NCI-H460 (cell line): ENCODE data around the gene DUSP8. TPM values are rescaled to one million over a fixed set of nuclear protein-coding genes. Genes with fewer than 3 reads are reported as not detected.

Source experiments
- DNase-seq: peaks from one replicate; pipeline ENCODE4 v3.0.0-alpha.2; 2016; ENCODE audit warnings: low read depth; ENCODE audit errors: extremely low read depth
- total RNA-seq: library from RNA; depleted of rRNA; stranded (reverse); fragments of >200 nt; shearing (Covaris generic); gene quantifications from 2 replicates; pipeline ENCODE4 v1.2.3, GENCODE V29; 2014

Gene DUSP8
- total RNA-seq, 1 experiment from 2014 or later = 3.1 TPM

- DNase-seq = no peak
Measured at GRCh38 chr11:1534682-1535081, 37.4 kb downstream of the DUSP8 start.

DNA sequence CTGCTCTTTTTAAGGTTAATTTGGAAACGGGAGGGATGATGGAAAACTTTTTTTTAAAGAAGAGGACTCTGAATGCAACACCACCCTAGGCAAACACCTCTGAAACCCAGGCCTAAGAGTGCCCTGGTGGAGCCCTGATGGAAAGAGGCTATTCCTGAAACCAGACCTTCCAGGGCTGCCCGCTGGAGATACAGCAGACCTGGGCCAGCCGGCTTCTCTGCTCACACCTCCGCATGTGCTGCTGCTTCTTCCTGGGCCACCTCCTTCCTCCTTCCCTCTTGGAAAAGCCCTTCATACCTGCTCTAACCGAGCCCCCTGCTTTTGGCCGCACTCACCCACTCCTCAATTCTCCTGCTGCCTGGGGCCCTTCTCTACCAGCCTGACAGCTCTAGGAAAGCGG, 37.9 kb downstream of the DUSP8 start:
- DNase-seq = no peak

DNA sequence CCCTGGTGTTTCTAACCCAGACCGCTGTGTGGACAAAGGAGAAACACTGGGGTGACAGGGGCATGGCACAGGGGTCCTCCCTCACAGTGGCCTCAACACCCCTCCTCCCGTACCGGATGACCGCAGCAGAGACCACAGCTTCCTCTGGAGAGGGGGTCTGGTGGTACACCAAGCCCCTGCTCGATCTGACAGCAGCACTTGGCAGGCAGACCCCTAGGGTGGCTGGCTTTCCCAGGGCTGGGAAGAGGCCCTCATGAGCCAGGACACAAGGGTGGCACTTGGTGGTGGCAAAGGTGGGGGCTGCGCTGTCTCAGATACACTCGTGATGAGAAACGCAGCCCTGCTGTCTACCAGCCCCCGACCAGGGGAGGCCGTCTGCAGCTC, 38.7 kb downstream of the DUSP8 start:
- DNase-seq = no peak

GRCh38 chr11:1532606-1533341, 39.3 kb downstream of the DUSP8 start:
- DNase-seq = no peak

- DNase-seq = no peak
Measured at GRCh38 chr11:1532014-1532586, 40.0 kb downstream of the DUSP8 start.

DNA sequence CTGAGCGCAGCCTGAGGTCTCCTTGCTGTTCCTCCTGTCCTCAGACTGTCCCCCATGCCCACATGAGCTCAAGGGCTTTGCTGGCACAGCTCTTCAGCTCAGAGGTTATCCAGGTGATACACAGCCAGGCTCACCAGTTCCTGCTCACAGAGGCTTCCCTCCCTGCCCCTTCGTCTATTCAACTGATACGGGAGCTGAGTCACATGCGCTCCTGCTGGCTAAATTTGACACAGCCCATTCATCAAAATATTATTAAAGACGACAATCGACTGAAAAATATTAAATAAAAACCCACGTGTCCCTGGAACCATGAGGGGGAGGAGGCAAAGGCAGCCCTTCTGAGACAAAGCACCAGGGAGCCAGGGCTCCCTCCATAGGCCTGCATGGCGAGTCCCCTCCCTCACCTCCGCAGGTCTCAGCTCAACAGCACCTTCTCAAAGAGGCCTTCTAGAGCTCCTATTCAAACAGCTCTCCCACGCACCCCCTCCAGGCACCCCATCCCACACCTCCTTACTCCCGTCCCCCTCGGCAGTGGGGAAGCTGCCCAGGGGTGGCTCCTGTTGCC, 40.5 kb downstream of the DUSP8 start:
- no peak for DNase-seq

- no peak for DNase-seq
Measured at GRCh38 chr11:1530686-1531448, 41.2 kb downstream of the DUSP8 start.

GRCh38 chr11:1529774-1530173, 42.3 kb downstream of the DUSP8 start:
- no peak for DNase-seq

- DNase-seq = no peak
Measured at GRCh38 chr11:1529286-1529685, 42.8 kb downstream of the DUSP8 start.

DNA sequence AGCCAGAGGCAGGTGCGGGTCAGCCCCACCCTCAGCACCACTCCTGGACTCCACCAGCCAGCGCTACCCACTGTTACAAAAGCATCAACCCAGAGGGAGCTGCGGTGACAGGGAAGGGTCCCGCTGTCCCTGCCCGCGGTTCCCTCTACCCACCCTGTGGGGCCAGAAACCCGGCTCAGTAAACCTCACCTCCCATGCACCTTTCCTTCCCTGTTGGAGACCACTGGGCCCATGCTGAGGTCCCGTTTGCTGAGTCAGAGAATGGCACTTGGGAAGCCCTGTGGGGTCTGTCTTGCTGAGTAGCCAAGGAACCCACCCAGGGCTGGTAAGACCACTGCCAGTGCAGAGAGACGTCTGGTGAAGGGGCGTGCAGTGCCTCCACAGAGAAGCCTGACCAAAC, 43.4 kb downstream of the DUSP8 start:
- no peak for DNase-seq

DNA sequence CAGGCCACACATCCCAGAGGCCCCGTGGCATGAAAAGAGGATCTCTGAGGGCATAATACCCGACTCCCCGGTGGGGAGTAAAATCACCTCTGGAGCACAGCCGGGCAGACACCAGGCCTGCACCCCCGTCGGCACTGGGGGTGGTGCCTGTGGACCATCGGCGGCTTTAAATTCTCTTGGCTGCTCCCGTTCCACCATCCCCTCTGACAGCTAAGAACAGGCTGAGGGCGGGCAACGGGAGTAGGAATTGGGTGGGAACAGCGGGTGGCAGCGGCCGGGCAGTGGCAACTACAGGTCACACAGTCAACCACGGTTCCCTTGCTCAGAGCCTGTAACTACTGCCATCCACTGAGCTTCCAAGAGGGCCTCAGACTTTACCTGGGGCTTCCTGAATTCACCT, 45.3 kb downstream of the DUSP8 start:
- no peak for DNase-seq

DNA sequence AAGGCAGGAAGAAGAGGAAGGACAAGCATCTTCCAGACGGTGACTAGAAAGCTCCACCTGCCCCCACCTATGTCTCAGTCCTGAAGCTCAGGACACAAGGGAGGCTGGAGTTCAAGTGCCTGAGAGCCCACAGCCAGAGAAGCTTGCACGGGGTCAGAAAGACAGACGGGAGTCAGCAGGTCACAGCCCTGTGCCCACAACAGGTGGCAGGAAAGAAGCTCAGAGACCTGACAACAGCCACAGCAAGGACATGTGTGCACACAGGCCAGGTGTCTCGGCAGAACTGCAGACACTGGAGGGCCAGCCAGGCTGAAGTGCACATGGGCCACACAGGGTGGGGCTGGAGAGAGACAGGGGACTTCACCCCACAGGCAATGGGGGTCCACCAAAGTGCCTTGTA, 48.3 kb downstream of the DUSP8 start:
- no peak for DNase-seq

GRCh38 chr11:1523077-1523476, 49.0 kb downstream of the DUSP8 start:
- no peak for DNase-seq

- DNase-seq = no peak
Measured at GRCh38 chr11:1522081-1522424, 50.0 kb downstream of the DUSP8 start.

GRCh38 chr11:1521382-1522080, 50.5 kb downstream of the DUSP8 start:
- DNase-seq = no peak

- DNase-seq = no peak
Measured at GRCh38 chr11:1520663-1521267, 51.3 kb downstream of the DUSP8 start.

DNA sequence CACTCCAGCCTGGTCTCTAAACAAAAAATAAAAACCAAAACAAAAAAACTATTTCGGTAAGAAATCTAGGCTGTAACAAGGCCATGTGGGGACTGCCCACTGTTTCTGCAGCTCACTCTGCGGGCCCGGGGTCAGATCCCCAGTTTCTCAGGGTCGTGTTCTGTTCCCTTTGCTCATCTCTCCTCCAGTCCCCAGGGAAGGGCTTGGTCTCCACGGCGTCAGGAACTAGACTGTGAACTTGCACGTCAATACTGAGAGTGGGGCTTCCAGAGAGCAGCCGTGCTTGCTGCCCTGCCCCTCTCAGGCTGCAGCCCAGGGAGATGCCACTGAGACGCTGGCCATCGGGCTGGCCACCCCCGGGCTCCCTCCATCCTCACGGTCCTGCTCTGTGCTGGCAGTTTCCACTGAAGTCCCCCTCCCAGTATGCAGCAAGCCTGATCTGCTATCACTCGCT, 51.8 kb downstream of the DUSP8 start:
- DNase-seq = no peak

DNA sequence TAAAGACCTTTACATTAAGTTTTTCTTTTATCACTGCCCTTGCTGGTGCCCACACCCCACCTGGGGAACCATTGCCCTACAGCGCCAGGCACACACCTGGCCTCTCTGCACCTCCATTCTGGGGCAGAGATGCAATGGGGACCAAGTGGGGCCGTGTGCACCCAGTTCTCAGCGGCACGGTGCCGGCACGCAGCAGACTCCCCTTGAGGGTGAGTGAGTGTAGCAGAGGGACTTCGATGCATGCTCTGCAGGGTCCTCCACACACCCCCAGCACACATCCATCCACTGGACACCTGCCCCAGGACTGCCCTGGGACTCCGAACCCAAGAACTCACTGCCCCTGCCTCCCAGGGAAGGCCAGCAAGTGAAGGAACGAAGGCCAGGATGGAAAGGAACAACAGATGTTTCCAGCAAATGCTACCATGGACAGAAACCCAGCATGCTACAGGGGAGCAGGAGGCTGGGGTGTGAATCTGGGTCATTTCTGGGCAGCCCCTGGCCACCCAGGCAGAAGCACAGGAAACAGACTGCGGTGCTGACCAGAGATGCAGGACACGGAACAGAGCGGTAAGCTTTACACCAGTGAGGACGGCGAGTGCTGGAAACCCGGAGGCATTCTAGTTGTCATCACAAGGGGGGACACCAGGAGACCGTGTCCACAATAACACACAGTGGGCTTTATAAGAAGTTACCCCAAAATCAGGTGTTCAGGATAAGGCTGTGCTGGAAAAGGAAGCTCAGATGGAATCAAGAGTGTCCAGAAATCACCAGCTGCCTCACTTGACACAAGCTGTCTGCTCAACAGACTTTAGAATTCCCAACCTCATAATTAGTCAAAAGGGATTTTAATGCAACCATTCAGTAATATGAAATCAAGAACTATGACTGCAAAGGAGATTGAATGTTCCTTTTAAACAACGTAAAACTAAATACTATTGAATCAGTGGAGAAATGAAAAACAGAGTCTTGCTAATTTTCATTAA, 52.8 kb downstream of the DUSP8 start:
- DNase-seq = no peak

- no peak for DNase-seq
Measured at GRCh38 chr11:1518301-1518700, 53.8 kb downstream of the DUSP8 start.
